GM12878 (cell line): ENCODE data around the gene UBE2Z. TPM values are rescaled to one million over a fixed set of nuclear protein-coding genes. Genes with fewer than 3 reads are reported as not detected.

ENCODE experiments used
- ATAC-seq: fragments of 200-7000 bp; cut with Tn5 transposase; 3 replicates; pipeline ENCODE4 v1.9.1; 2020; ENCODE audit warnings: mild to moderate bottlenecking, moderate library complexity
- BruUV-seq: library from RNA; stranded (reverse); fragments of 400-500 nt; replicated peaks from 2 replicates; lab custom pipeline; 2021; lab: Mats Ljungman, UMichigan
- CTCF ChIA-PET: fragments of 300-600 bp; sonication (Branson Sonifier 250); formaldehyde crosslinking; extraction: SDS; loops from one replicate; lab custom pipeline; 2021; ENCODE audit warnings: inconsistent platforms; lab: Yijun Ruan, JAX
- POLR2A ChIA-PET: fragments of 350-600 bp; formaldehyde crosslinking; extraction: SDS; loops from one replicate; lab custom pipeline; 2021; ENCODE audit warnings: inconsistent platforms; lab: Charles Lee
- RAD21 ChIA-PET: fragments of 300-600 bp; sonication (Branson Sonifier 250); formaldehyde crosslinking; loops from one replicate; lab custom pipeline; 2023; ENCODE audit warnings: antibody characterized with exemption; ENCODE audit not compliant: unreplicated experiment; lab: Charles Lee
- SMC1A ChIA-PET: fragments of 300-600 bp; sonication (Branson Sonifier 250); formaldehyde crosslinking; loops from one replicate; lab custom pipeline; 2023; ENCODE audit not compliant: unreplicated experiment, uncharacterized antibody; lab: Charles Lee
- DNase-seq: peaks from one replicate; pipeline ENCODE4 v3.0.0-alpha.2; 2011; ENCODE audit warnings: low read depth, low spot score
- FAIRE-seq: peaks from 3 replicates; lab custom pipeline; 2011; peaks lifted over from hg19 to GRCh38; lab: Jason Lieb, UNC
- H2AFZ ChIP-seq: 2 replicates; pipeline ENCODE4 v1.6.0; 2011; ENCODE audit warnings: low read depth, low read length, control low read depth; ENCODE audit not compliant: control insufficient read depth
- H3K27ac ChIP-seq: 2 replicates; pipeline ENCODE4 v1.5.1; 2011; ENCODE audit warnings: control low read depth; ENCODE audit not compliant: control insufficient read depth, insufficient read depth
- H3K27me3 ChIP-seq, 2 experiments: replicated peaks in 1 of 2; 2 replicates each; pipeline versions ENCODE4 v1.6.0 to v1.6.1; 2011; ENCODE audit warnings: low read length in 1 of 2; ENCODE audit not compliant: control insufficient read depth in 2 of 2, insufficient read depth in 2 of 2
- H3K36me3 ChIP-seq, 2 experiments: 2 replicates each; pipeline ENCODE4 v1.5.1; 2011; ENCODE audit warnings: low read length in 1 of 2; ENCODE audit not compliant: control insufficient read depth in 2 of 2, insufficient read depth in 2 of 2
- H3K4me1 ChIP-seq: 2 replicates; pipeline ENCODE4 v1.6.1; 2011; ENCODE audit warnings: mild to moderate bottlenecking, low read length, moderate library complexity, mixed read lengths; ENCODE audit not compliant: control insufficient read depth, insufficient read depth
- H3K4me2 ChIP-seq: 2 replicates; pipeline ENCODE4 v1.6.0; 2011; ENCODE audit warnings: control low read depth; ENCODE audit not compliant: control insufficient read depth, insufficient read depth
- H3K4me3 ChIP-seq: fragments of 200-600 bp; sonication (generic); 2 replicates; pipeline ENCODE4 v1.5.1; 2016
- H3K79me2 ChIP-seq: 2 replicates; pipeline ENCODE4 v1.6.0; 2011; ENCODE audit warnings: low read length; ENCODE audit not compliant: control insufficient read depth, insufficient read depth
- H3K9ac ChIP-seq: 2 replicates; pipeline ENCODE4 v1.8.0; 2011; ENCODE audit warnings: low read length, control low read depth, mixed read lengths; ENCODE audit not compliant: control insufficient read depth, insufficient read depth
- H3K9me3 ChIP-seq: replicated peaks from 3 replicates; pipeline ENCODE4 v1.5.1; 2011; ENCODE audit warnings: mild to moderate bottlenecking, low read length; ENCODE audit not compliant: control insufficient read depth, insufficient read depth
- H4K20me1 ChIP-seq: 2 replicates; pipeline ENCODE4 v1.6.0; 2011; ENCODE audit not compliant: control insufficient read depth, insufficient read depth
- ATF2 ChIP-seq: IDR thresholded peaks from 2 replicates; pipeline ENCODE4 v1.6.1; 2012; ENCODE audit warnings: low read length, inconsistent platforms
- NFIC ChIP-seq: IDR thresholded peaks from 2 replicates; pipeline ENCODE4 v1.6.1; 2012; ENCODE audit warnings: low read depth, mild to moderate bottlenecking, inconsistent platforms, low read length, moderate library complexity
- SPI1 ChIP-seq: IDR thresholded peaks from 2 replicates; pipeline ENCODE4 v1.6.1; 2011; ENCODE audit warnings: low read depth, mild to moderate bottlenecking, low read length, moderate library complexity, borderline replicate concordance; ENCODE audit not compliant: insufficient read depth
- WGBS: methylation state at CpG from one replicate; pipeline ENCODE4 v1.1.6; 2016; ENCODE audit warnings: low lambda C conversion rate; ENCODE audit not compliant: insufficient replicate concordance, insufficient coverage; ENCODE audit errors: missing lambda C conversion rate; 5-methylcytosine and 5-hydroxymethylcytosine counted together
- in situ Hi-C: fragments of 300-500 bp; cut with MboI; formaldehyde crosslinking; loops from 9 replicates; pipeline ENCODE4 v1.14.3; 2018; ENCODE audit warnings: mixed read lengths
- intact Hi-C: fragments of 100-400 bp; cut with micrococcal nuclease; formaldehyde crosslinking; loops from one replicate; pipeline ENCODE4 v1.14.2; 2022; ENCODE audit not compliant: unreplicated experiment
- polyA plus RNA-seq, 11 experiments: library from polyadenylated mRNA; depleted of rRNA in 4 of 11; unstranded in 6 of 11; stranded (reverse) in 5 of 11; fragments of >200 nt; fragmentation: Nextera tagmentation in 4 of 11; fragmentation: Illumina TruSeq in 1 of 11; extraction: Ambion mirVana in 4 of 11; extraction: Trizol in 1 of 11; gene quantifications; 1 replicate in 1 of 11; 2 replicates in 10 of 11; pipeline versions ENCODE4 v1.2.1 to v1.2.3, GENCODE V29; 2011 to 2016; ENCODE audit warnings: inconsistent platforms in 2 of 11, missing spikeins in 2 of 11, low read depth in 1 of 11
- total RNA-seq, 4 experiments: library from RNA; depleted of rRNA in 3 of 4; stranded (reverse); fragments of >200 nt in 3 of 4; fragmentation: Illumina TruSeq in 1 of 4; extraction: Trizol in 1 of 4; gene quantifications; 2 replicates each; pipeline versions ENCODE4 v1.2.1 to v1.2.3, GENCODE V29; 2013 to 2021
- TF ChIP-seq, protein P1 (sequence below): fragments of 450-650 bp; conservative IDR thresholded peaks from 2 replicates; pipeline ENCODE4 v1.6.1; 2017; ENCODE audit warnings: mild to moderate bottlenecking, moderate library complexity

UBE2Z gene
- total and polyA plus RNA-seq, 10 of the 15 experiments (the other 5 are each of a cell fraction or from before 2014, with no cell fraction given) = 23.1 to 191 (median 57.4) TPM

DNA sequence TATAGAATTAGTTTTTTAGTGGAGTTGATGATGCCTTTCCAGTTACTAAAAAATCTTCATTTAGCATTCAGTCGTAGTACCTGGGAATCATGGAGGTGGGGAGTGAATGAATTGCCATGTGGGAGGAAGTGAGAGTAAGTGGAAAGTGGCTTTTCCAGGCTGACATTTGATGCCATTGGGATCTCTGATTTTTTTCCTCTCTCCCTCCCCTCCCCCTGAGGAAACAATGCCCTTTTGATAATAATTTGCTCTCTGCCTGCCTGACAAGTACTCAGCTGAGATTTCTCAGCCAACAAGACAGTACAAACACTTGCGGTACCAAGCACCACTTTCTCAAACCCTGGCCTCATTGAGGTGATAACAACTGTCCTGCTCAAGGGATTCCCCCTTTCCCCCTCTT lies 2.2 kb downstream of the UBE2Z start:
- ChIA-PET POLR2A (interaction anchor here (0.6 to 1.1 kb wide), 2 partner anchors 18 to 89 kb away, joined by 3 read pairs; partner anchors contain the start of gene ATP5MC1), RAD21 (interaction anchor here (1.0 to 1.2 kb wide), 2 partner anchors 18 to 122 kb away, joined by 4 read pairs; partner anchors contain the start of gene ATP5MC1), SMC1A (interaction anchor here (0.8 to 1.1 kb wide), 3 partner anchors 9 to 101 kb away, joined by 3 read pairs; no protein-coding TSS in a partner anchor), CTCF (interaction anchor here (1.0 to 1.9 kb wide), 2 partner anchors 10 to 26 kb away, joined by 3 to 7 read pairs; no protein-coding TSS in a partner anchor)
- Histone ChIP-seq H3K27me3 (no peaks in the 10 kb centered on the region), H3K4me2 (peak overlapping the region; percentile 73), H3K4me1 (peaks cover 27% of the 10 kb centered on the region), H3K9ac (peak overlapping the region; percentile 84), H4K20me1 (no peaks in the 10 kb centered on the region), H3K79me2 (peaks cover 72% of the 10 kb centered on the region), H3K9me3 (no peaks in the 10 kb centered on the region), H3K27ac (peak overlapping the region; percentile 83), H3K4me3 (peak overlapping the region; percentile 84), H2AFZ (no peak overlapping the region), H3K36me3 (peaks cover 0 to 12% of the 10 kb centered on the region in 2 experiments)
- FAIRE-seq (no peak), ATAC-seq (no peak), DNase-seq (no peak)
- TF ChIP-seq, protein P1, sequence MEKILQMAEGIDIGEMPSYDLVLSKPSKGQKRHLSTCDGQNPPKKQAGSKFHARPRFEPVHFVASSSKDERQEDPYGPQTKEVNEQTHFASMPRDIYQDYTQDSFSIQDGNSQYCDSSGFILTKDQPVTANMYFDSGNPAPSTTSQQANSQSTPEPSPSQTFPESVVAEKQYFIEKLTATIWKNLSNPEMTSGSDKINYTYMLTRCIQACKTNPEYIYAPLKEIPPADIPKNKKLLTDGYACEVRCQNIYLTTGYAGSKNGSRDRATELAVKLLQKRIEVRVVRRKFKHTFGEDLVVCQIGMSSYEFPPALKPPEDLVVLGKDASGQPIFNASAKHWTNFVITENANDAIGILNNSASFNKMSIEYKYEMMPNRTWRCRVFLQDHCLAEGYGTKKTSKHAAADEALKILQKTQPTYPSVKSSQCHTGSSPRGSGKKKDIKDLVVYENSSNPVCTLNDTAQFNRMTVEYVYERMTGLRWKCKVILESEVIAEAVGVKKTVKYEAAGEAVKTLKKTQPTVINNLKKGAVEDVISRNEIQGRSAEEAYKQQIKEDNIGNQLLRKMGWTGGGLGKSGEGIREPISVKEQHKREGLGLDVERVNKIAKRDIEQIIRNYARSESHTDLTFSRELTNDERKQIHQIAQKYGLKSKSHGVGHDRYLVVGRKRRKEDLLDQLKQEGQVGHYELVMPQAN = 0 out of 2 replicates have a peak, but pooled peaks have one; percentile 23
- TF ChIP-seq ATF2 = peak; percentile 10; the same call in 1 of the 2 replicates
- TF ChIP-seq NFIC = no peak
- peak; percentile 47; the same call in 1 of the 2 replicates for TF ChIP-seq SPI1
- in situ Hi-C loops (no loop called here), intact Hi-C loops (no loop called here)
- BruUV-seq = no TSS peak
- WGBS = 26% methylated on average over 2 of the region's 2 CpGs
